Measurements from ENCODE around the gene CROCC2. TPM values are rescaled to one million over a fixed set of nuclear protein-coding genes. Genes with fewer than 3 reads are reported as not detected.

CROCC2 gene
- total RNA-seq, 1 donor from 2014 or later = not detected

DNA sequence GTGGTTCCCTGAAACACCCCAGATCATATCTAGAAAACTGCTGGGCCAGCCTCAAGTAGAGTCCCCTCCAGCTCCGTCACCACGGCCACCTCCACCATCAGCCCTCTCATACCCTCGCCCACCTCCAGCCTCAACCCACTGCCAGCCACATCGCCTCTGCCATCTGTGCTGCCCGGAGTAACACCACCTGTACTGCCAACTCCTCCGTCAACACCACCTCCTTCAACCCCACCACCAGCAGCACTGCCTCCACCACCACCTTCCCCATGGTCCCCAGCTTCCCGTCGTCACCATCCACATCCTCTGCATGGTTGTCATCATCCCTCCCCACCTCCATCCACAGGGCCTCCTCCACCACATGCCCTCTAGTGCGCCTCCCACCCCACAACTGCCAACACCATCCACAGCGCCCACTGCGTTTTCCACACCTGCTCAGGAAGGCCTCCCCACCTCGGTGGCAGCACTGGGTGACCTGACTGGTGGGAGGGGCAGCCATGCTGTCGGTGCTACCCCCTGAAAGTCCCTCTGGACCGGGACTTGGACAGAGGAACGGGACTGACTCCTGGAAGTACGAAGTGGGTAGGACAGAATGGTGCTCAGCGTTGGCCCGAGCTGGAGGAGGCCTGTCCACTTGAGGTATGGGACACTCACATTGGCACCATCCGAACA, 93.9 kb downstream of the CROCC2 start:
- DNase-seq (ENCODE audit: low read depth) = no peak
- Histone ChIP-seq H3K36me3 (ENCODE audit: control insufficient read depth, insufficient read depth, low read length) (no peaks in the 10 kb centered on the region), H3K27me3 (ENCODE audit: control insufficient read depth, insufficient read depth, low read length) (no peaks in the 10 kb centered on the region), H3K4me3 (ENCODE audit: low read depth, low read length) (no peak overlapping the region)
- TF ChIP-seq, protein P1, sequence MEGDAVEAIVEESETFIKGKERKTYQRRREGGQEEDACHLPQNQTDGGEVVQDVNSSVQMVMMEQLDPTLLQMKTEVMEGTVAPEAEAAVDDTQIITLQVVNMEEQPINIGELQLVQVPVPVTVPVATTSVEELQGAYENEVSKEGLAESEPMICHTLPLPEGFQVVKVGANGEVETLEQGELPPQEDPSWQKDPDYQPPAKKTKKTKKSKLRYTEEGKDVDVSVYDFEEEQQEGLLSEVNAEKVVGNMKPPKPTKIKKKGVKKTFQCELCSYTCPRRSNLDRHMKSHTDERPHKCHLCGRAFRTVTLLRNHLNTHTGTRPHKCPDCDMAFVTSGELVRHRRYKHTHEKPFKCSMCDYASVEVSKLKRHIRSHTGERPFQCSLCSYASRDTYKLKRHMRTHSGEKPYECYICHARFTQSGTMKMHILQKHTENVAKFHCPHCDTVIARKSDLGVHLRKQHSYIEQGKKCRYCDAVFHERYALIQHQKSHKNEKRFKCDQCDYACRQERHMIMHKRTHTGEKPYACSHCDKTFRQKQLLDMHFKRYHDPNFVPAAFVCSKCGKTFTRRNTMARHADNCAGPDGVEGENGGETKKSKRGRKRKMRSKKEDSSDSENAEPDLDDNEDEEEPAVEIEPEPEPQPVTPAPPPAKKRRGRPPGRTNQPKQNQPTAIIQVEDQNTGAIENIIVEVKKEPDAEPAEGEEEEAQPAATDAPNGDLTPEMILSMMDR (IDR thresholded peaks at IDR 0.05; ENCODE audit: insufficient read depth, low read length, poor library complexity, severe bottlenecking) = no peak

DNA sequence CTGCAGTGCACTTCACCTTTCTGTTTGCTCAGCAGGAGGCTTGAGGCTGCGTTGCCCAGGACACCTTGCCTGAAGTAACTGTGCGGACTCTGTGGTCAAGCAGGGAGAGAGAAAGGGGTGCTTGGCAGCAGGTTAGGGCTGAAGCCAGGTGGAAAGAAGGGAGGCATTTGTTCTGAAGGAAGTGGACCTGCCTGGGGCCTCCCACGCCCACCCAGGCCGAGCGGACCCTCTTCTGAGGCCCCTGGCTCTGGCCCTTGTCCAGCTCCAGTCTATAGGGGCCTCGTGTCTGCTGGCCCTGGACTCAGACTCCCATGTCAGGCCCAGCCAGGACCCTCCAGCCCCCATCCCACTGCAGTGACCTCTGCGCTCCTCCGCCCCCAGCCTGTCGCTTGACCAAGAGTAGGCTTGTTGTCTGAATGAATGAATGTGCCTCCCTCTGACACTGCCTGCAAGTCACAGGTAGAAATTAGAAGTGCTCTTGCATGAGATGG, 94.7 kb downstream of the CROCC2 start:
- TF ChIP-seq, protein P1 (IDR thresholded peaks at IDR 0.05; ENCODE audit: insufficient read depth, low read length, poor library complexity, severe bottlenecking) = no peak
- Histone ChIP-seq H3K36me3 (ENCODE audit: control insufficient read depth, insufficient read depth, low read length) (no peaks in the 10 kb centered on the region), H3K27me3 (ENCODE audit: control insufficient read depth, insufficient read depth, low read length) (no peaks in the 10 kb centered on the region), H3K4me3 (ENCODE audit: low read depth, low read length) (no peak overlapping the region)
- no peak for DNase-seq (ENCODE audit: low read depth)

DNA sequence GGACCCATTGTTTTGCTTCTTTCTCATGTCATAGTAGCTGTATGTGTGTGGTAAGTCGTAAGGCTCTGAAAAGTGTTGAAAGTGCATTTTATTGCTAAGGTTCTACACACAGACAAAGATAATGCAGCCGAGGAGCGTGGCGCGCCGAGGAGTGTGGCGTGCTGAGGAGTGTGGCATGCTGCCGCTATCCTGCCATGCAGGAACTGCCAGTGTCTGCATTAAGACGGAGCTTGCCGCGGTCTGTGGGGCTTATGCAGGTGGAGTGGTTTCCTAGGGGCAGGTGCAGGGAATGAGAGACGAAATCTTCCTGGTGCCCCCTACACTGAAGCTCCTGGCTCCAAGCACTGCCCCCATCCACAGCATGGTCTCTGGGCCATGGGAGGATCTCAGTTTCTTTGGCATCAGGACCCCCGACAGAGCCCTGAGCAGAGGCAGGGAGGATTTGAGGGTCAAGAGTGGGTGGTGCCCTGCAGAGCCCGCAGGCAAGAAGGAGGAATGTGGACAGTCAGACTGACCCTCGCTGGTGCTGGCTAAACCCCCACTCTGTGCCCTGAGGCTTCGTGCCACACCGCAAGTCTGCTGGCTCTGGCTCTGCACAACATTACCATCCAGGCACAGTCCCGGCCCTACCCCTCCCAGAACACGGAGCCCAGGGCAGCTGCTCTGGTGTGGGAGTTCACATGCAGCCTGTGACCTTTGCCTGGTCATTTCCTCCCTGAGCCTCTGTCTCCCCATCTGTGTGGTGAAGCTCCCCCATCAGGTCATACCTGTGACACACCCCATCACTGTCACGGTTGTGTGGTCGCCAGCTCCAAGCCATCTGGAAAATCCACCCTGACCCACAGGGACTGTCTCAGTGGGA, 95.5 kb downstream of the CROCC2 start:
- no peaks in the 10 kb centered on the region for H3K36me3 ChIP-seq (ENCODE audit: control insufficient read depth, insufficient read depth, low read length)
- TF ChIP-seq, protein P1 (IDR thresholded peaks at IDR 0.05; ENCODE audit: insufficient read depth, low read length, poor library complexity, severe bottlenecking) = no peak
- H3K27me3 ChIP-seq (ENCODE audit: control insufficient read depth, insufficient read depth, low read length) = no peaks in the 10 kb centered on the region
- DNase-seq (ENCODE audit: low read depth) = no peak
- H3K4me3 ChIP-seq (ENCODE audit: low read depth, low read length) = no peak overlapping the region

DNA sequence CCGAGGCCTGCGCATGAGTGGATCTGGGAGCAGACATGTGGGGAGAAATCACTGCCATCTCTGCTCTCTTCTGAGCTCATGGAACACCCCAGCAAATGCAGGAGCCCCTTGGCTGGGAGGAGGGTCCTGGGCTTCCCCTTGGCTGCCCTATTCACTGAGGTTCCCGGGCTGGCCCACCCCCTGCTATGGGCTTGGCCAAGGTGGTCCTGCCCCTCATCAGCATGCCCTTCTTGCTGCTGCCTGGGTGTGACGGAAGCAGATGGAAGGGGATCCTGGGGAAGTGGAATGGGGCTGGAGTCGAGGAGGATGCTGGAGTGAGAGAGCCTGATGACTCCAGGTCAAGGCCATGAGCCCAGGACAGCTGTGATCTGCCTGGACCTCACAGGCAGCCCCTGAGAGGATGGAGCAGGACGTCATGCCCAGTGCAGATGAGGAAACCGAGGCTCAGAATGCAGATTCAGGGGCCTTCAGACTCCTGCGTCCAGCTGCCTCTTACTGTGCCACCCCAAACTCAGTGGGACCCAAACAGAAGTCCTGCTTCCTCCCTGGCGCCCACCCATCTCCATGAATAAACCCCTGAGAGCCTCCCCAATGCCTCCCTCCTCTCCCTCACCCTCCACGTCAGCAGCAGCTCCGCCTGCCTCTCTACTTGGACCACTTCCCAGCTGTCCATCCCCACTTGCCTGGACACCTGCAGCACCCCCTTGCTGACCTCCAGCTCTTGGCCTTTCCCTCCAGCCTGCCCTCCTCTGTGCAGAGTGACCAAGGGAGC, 96.3 kb downstream of the CROCC2 start:
- no peak for DNase-seq (ENCODE audit: low read depth)
- TF ChIP-seq, protein P1 (IDR thresholded peaks at IDR 0.05; ENCODE audit: insufficient read depth, low read length, poor library complexity, severe bottlenecking) = no peak
- Histone ChIP-seq H3K27me3 (ENCODE audit: control insufficient read depth, insufficient read depth, low read length) (no peaks in the 10 kb centered on the region), H3K4me3 (ENCODE audit: low read depth, low read length) (no peak overlapping the region), H3K36me3 (ENCODE audit: control insufficient read depth, insufficient read depth, low read length) (no peaks in the 10 kb centered on the region)

DNA sequence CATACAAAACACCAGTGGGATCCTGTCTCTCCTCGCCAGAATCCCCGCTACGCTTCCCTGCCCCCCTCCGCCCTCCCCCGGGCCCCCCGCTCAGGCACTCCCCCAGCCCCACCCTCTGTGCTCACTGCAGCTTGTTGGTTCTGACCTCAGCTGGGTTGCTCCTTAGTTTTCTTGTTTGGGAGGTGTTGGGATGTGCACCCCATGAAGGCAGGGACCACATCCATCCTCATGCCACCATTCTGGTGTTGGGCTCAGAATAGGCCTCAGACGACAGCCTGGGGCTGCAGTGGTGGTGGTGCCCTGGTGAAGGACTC, 96.9 kb downstream of the CROCC2 start:
- Histone ChIP-seq H3K27me3 (ENCODE audit: control insufficient read depth, insufficient read depth, low read length) (no peaks in the 10 kb centered on the region), H3K4me3 (ENCODE audit: low read depth, low read length) (no peak overlapping the region), H3K36me3 (ENCODE audit: control insufficient read depth, insufficient read depth, low read length) (no peaks in the 10 kb centered on the region)
- no peak for DNase-seq (ENCODE audit: low read depth)
- TF ChIP-seq, protein P1 (IDR thresholded peaks at IDR 0.05; ENCODE audit: insufficient read depth, low read length, poor library complexity, severe bottlenecking) = no peak
